GM12891 (cell line): ENCODE results near the gene KIAA1614.

Experiments used
- POLR2A ChIP-seq: IDR thresholded peaks from 2 replicates; pipeline ENCODE4 v1.6.1; 2011; ENCODE audit warnings: low read depth, low read length, control low read depth
- POLR2AphosphoS5 ChIP-seq: IDR thresholded peaks from 2 replicates; pipeline ENCODE4 v1.6.1; 2011; ENCODE audit warnings: low read depth, low read length, control low read depth
- TAF1 ChIP-seq: IDR thresholded peaks from 2 replicates; pipeline ENCODE4 v1.6.1; 2011; ENCODE audit warnings: low read depth, low read length, control low read depth

GRCh38 chr1:180975551-180975950 lies 62.9 kb downstream of the KIAA1614 start:
- TF ChIP-seq TAF1 (no peak), POLR2AphosphoS5 (no peak), POLR2A (no peak)
